Kidney (tissue), 14 donors: ENCODE data around the gene GMDS. TPM values are rescaled to one million over a fixed set of nuclear protein-coding genes. Genes with fewer than 3 reads are reported as not detected.

Source experiments
- DNase-seq, 5 donors: peaks; one replicate each; pipeline ENCODE4 v3.0.0-alpha.2; 2013 to 2020
- FAIRE-seq: peaks from 2 replicates; lab custom pipeline; 2012; peaks lifted over from hg19 to GRCh38; lab: Jason Lieb, UNC
- H3K27ac ChIP-seq, 2 donors: one replicate each; pipeline ENCODE4 v1.7.0; 2013; ENCODE audit warnings: low read depth in 2 of 2, low read length in 2 of 2, inconsistent platforms in 1 of 2
- H3K27me3 ChIP-seq: one replicate; pipeline ENCODE4 v1.7.1; 2013; ENCODE audit warnings: low read length, inconsistent platforms; ENCODE audit not compliant: control insufficient read depth, insufficient read depth
- H3K36me3 ChIP-seq, 3 donors: one replicate each; pipeline versions ENCODE4 v1.7.0 to v1.7.1; 2013; ENCODE audit warnings: low read length in 3 of 3, control low read depth in 1 of 3, inconsistent platforms in 1 of 3; ENCODE audit not compliant: insufficient read depth in 3 of 3, control insufficient read depth in 2 of 3
- H3K4me1 ChIP-seq, 3 donors: one replicate each; pipeline versions ENCODE4 v1.7.0 to v1.7.1; 2013; ENCODE audit warnings: low read length in 3 of 3, inconsistent platforms in 1 of 3, low read depth in 1 of 3; ENCODE audit not compliant: control insufficient read depth in 2 of 3, insufficient read depth in 2 of 3
- H3K4me3 ChIP-seq, 3 donors: one replicate each; pipeline versions ENCODE4 v1.7.0 to v1.8.1; 2013; ENCODE audit warnings: low read length in 3 of 3, control low read depth in 1 of 3, inconsistent platforms in 1 of 3
- H3K9ac ChIP-seq, 3 donors: one replicate each; pipeline versions ENCODE4 v1.7.0 to v1.7.1; 2013; ENCODE audit warnings: low read length in 3 of 3, control low read depth in 1 of 3, inconsistent platforms in 1 of 3
- H3K9me3 ChIP-seq, 3 donors: one replicate each; pipeline versions ENCODE4 v1.7.0 to v1.7.1; 2013; ENCODE audit warnings: low read length in 3 of 3, control low read depth in 1 of 3, inconsistent platforms in 1 of 3; ENCODE audit not compliant: control insufficient read depth in 2 of 3, insufficient read depth in 1 of 3
- intact Hi-C: fragments of 100-400 bp; cut with DNase I; formaldehyde crosslinking; loops from one replicate; pipeline ENCODE4 v1.11.1; 2022
- polyA plus RNA-seq: library from polyadenylated mRNA; stranded (reverse); fragments of 350-450 nt; fragmentation: Illumina TruSeq; extraction: RNeasy Lipid Tissue Mini Kit (QIAGEN cat#74804); gene quantifications from one replicate; pipeline ENCODE4 v1.2.3, GENCODE V29; 2014; ENCODE audit warnings: low read depth, low replicate concordance; ENCODE audit not compliant: insufficient read depth
- total RNA-seq: library from RNA; stranded (reverse); fragmentation: NEBNext Ultra II Directional; extraction: Animal tissue kit (Norgen Biotek cat#: 25700); gene quantifications from one replicate; pipeline ENCODE4 v1.2.1, GENCODE V29; 2021
- TF ChIP-seq, protein P1 (sequence below): IDR thresholded peaks from 3 replicates; pipeline ENCODE4 v1.5.1; 2012; ENCODE audit warnings: mild to moderate bottlenecking, moderate library complexity, borderline replicate concordance; ENCODE audit not compliant: insufficient read depth; ENCODE audit errors: extremely low read depth
- donor health status: control.
- donor health status: control.
- donor health status: control.
- donor health status: control.
- donor health status: control.
- donor health status: DM: yes; HTN: yes; CAD: no.
- donor health status: Normal renal cell carcinoma (clear cell type).

GMDS gene
- total and polyA plus RNA-seq, 2 donors from 2014 or later, result 49.6 to 63.7 TPM

DNA sequence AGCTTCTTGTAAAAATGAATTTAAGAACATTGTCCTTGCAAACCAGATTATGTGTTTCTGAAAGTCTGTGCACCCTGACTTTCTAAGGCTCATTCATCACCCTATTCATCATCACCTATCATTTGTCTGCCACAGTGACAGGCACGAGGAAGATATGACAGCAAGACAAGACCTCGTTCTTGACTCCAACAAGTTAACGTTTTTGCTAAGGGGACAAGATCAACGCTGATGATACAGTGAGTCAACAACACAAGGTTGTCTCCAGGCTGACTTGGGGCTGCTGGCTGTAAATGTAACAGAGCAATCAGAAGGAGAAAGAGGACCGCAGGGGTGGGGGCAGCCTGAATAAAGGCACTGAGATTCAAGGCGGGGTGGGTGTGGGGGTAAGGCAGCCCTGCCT is 541.5 kb downstream of the GMDS start:
- no peaks in the 10 kb centered on the region for H3K9me3 ChIP-seq
- H3K36me3 ChIP-seq, result no peaks in the 10 kb centered on the region
- H3K27ac ChIP-seq, result no peak overlapping the region
- intact Hi-C loops, result no loop called here
- FAIRE-seq (no peak), DNase-seq (no peak)
- no peak overlapping the region for H3K4me3 ChIP-seq
- TF ChIP-seq, protein P1, sequence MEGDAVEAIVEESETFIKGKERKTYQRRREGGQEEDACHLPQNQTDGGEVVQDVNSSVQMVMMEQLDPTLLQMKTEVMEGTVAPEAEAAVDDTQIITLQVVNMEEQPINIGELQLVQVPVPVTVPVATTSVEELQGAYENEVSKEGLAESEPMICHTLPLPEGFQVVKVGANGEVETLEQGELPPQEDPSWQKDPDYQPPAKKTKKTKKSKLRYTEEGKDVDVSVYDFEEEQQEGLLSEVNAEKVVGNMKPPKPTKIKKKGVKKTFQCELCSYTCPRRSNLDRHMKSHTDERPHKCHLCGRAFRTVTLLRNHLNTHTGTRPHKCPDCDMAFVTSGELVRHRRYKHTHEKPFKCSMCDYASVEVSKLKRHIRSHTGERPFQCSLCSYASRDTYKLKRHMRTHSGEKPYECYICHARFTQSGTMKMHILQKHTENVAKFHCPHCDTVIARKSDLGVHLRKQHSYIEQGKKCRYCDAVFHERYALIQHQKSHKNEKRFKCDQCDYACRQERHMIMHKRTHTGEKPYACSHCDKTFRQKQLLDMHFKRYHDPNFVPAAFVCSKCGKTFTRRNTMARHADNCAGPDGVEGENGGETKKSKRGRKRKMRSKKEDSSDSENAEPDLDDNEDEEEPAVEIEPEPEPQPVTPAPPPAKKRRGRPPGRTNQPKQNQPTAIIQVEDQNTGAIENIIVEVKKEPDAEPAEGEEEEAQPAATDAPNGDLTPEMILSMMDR, result no peak
- H3K27me3 ChIP-seq, result no peaks in the 10 kb centered on the region
- H3K4me1 ChIP-seq, result peaks cover 0 to 11% (median 5%) of the 10 kb centered on the region in 3 donors
- no peak overlapping the region for H3K9ac ChIP-seq

DNA sequence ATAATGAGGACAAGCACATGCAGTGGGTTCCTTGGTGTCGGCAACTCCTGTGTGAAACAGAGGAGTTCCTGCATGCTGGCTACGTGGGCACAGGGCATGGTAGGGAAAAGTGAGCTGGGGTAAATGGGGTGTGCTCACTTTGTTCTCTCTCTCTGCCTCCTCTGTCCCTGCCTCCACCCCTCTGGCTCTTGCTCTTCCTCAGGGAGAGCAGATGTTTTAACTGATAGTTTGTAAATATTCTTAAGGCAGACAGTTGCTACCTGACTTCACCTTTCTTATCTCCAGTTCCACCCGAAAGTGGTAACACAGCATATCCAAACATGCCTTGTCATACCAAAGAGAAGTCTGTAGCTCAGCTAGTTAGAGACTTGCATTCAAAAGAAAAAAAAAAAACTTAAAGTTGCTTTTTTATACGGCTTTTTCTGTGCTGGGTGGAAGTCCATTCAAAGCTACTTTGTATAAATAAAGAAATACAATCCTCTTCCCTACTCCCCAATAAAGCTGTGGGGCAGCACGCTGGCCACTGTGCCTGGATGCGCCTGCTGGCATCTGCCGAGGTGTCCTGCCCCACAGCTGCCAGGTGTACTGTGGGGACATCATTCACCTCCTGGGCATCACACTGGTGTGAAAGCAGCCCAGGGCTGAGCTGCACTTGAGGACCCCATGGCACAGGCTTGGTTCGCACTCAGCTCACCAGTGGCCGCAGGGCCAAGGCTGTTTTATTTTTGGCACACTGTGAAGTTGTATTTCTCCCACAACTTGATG is 542.1 kb downstream of the GMDS start:
- H3K9me3 ChIP-seq, result no peaks in the 10 kb centered on the region
- intact Hi-C loops, result no loop called here
- peaks cover 0 to 5% (median 2%) of the 10 kb centered on the region in 3 donors for H3K4me1 ChIP-seq
- DNase-seq, result no peak
- TF ChIP-seq, protein P1, result no peak
- no peak overlapping the region for H3K4me3 ChIP-seq
- no peak overlapping the region for H3K27ac ChIP-seq
- H3K27me3 ChIP-seq, result no peaks in the 10 kb centered on the region
- H3K9ac ChIP-seq, result no peak overlapping the region
- no peaks in the 10 kb centered on the region for H3K36me3 ChIP-seq
- FAIRE-seq, result no peak

DNA sequence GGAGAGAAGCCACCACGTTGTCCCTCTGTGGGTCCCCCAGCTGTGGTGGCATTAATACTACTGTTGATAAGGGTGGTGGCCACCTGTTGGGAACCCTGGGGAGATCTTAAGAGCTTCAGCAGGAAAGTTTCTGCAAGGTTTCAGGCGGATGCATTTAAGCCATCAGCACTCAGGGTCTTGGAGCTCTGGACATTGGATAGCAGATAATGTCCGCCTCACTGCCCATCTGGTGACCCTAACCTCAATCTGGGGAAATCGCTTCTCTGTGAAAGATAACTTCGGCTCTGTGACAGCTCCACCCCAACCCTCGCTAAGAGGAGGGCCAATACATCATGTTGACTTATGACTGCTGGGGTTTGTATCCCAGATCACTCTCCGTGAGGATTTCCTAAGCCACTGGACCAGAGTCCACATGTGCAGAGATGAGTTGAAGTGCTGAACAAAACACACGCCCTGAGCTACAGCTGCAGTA is 542.8 kb downstream of the GMDS start:
- Histone ChIP-seq H3K27ac (no peak overlapping the region), H3K9ac (no peak overlapping the region), H3K9me3 (no peaks in the 10 kb centered on the region), H3K36me3 (no peaks in the 10 kb centered on the region), H3K4me1 (peaks cover 0 to under 1% (median 0%) of the 10 kb centered on the region in 3 donors), H3K4me3 (no peak overlapping the region), H3K27me3 (no peaks in the 10 kb centered on the region)
- TF ChIP-seq, protein P1, result no peak
- no peak for FAIRE-seq
- intact Hi-C loops, result no loop called here
- DNase-seq, result no peak
